Body of pancreas (tissue), 4 donors: ENCODE results near the gene UBQLN4. TPM values are rescaled to one million over a fixed set of nuclear protein-coding genes. Genes with fewer than 3 reads are reported as not detected.

Experiments
- ATAC-seq: fragments of 150-250 bp; one replicate; pipeline ENCODE4 v1.9.1; 2016
- DNase-seq, 4 donors: peaks; one replicate each; pipeline ENCODE4 v3.0.0-alpha.2; 2019
- H3K27ac ChIP-seq, 4 donors: fragments of 200-600 bp; sonication (generic); 1 replicate in 3 of 4; 2 replicates in 1 of 4; pipeline versions ENCODE4 v1.5.1 to v1.6.1; 2016 to 2019; ENCODE audit warnings: mild to moderate bottlenecking in 1 of 4, mixed read lengths in 1 of 4, moderate library complexity in 1 of 4
- H3K27me3 ChIP-seq, 2 donors: fragments of 200-600 bp; sonication (generic); one replicate each; pipeline ENCODE4 v1.6.0; 2016; ENCODE audit warnings: mild to moderate bottlenecking in 1 of 2
- H3K36me3 ChIP-seq, 2 donors: fragments of 200-600 bp; sonication (generic); replicated peaks in 1 of 2; 2 replicates each; pipeline ENCODE4 v1.5.1; 2016; ENCODE audit warnings: low read depth in 2 of 2; ENCODE audit not compliant: insufficient read depth in 1 of 2
- H3K4me1 ChIP-seq: fragments of 200-600 bp; sonication (generic); one replicate; pipeline ENCODE4 v1.6.0; 2016
- H3K4me3 ChIP-seq, 2 donors: fragments of 200-600 bp; sonication (generic); 1 replicate in 1 of 2; 2 replicates in 1 of 2; pipeline ENCODE4 v1.5.1; 2016 to 2019
- H3K9me3 ChIP-seq, 3 donors: fragments of 200-600 bp; sonication (generic); 1 replicate in 2 of 3; 2 replicates in 1 of 3; pipeline ENCODE4 v1.5.1; 2016
- POLR2A ChIP-seq, 3 donors: fragments of 450-650 bp; IDR thresholded peaks; one replicate each; pipeline ENCODE4 v1.6.1; 2016; ENCODE audit warnings: antibody characterized with exemption in 3 of 3, mild to moderate bottlenecking in 2 of 3
- WGBS, 2 donors: methylation state at CpG; one replicate each; pipeline ENCODE4 v1.1.5; 2017; 5-methylcytosine and 5-hydroxymethylcytosine counted together
- intact Hi-C: fragments of 100-400 bp; cut with DNase I; formaldehyde crosslinking; loops from one replicate; pipeline ENCODE4 v1.15.1; 2023
- total RNA-seq, 2 donors: library from RNA; depleted of rRNA; stranded (reverse); fragments of >200 nt; gene quantifications; one replicate each; pipeline ENCODE4 v1.1.0, GENCODE V29; 2016
- TF ChIP-seq, protein P1 (sequence below), 7 experiments: fragments of 450-650 bp in 4 of 7; fragments of 200-600 bp in 3 of 7; sonication (generic) in 3 of 7; IDR thresholded peaks; one replicate each; pipeline ENCODE4 v1.5.1; 2016 to 2019; ENCODE audit warnings: antibody characterized with exemption in 7 of 7

The UBQLN4 gene
- total RNA-seq, 2 donors from 2014 or later: 16.5 to 16.9 TPM

GRCh38 chr1:156081917-156082308, 28.3 kb upstream of the UBQLN4 start:
- Histone ChIP-seq H3K36me3 (no peaks in the 10 kb centered on the region), H3K4me1 (peaks cover 23% of the 10 kb centered on the region), H3K9me3 (no peaks in the 10 kb centered on the region), H3K27ac (no peak overlapping the region), H3K27me3 (no peaks in the 10 kb centered on the region), H3K4me3 (peak overlapping the region; percentile 50 to 93)
- WGBS, 2 donors: 0 to 4% methylated on average over 3 to 7 of the region's 10 CpGs
- TF ChIP-seq POLR2A (IDR thresholded peaks at IDR 0.05): no peak
- TF ChIP-seq, protein P1, sequence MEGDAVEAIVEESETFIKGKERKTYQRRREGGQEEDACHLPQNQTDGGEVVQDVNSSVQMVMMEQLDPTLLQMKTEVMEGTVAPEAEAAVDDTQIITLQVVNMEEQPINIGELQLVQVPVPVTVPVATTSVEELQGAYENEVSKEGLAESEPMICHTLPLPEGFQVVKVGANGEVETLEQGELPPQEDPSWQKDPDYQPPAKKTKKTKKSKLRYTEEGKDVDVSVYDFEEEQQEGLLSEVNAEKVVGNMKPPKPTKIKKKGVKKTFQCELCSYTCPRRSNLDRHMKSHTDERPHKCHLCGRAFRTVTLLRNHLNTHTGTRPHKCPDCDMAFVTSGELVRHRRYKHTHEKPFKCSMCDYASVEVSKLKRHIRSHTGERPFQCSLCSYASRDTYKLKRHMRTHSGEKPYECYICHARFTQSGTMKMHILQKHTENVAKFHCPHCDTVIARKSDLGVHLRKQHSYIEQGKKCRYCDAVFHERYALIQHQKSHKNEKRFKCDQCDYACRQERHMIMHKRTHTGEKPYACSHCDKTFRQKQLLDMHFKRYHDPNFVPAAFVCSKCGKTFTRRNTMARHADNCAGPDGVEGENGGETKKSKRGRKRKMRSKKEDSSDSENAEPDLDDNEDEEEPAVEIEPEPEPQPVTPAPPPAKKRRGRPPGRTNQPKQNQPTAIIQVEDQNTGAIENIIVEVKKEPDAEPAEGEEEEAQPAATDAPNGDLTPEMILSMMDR (IDR thresholded peaks at IDR 0.05): no peak
- intact Hi-C loops: no loop called here
- DNase-seq: no peak
- no peak for ATAC-seq

DNA sequence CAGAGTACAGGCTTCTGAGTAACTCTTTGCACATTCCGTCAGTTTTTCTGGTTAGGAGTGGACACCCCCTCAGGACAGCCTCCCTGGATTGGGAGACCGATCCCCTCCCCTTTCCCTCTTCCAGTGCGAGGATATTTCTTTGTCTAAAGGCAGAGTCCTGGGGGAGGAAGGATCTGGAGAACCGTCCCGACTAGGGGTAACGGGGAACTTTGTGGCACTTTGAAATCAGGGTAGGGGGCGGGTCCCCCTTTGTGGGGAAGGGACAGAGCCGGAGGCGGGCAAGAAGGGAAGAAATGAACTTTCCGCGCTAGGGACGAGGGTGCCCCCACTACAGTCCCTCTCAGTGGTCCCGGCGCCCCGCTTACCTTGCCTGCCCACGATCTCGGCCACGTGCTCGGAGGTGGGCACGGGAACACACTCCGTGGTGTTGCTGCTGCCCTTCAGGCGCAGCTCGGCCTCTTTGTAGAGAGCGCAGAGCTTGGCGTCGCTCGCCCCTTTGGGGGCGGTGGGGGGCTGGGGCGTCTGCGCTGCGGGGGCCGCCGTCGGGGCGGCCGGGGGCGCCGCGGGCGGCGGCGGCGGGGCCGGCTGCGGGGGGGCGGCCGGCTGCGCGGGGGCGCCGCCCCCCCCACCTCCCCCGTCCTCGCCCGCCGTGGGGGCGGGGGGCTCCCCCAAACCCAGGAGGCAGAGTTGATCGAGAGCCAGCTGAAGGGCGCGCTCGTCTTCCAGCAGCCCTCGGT, 27.8 kb upstream of the UBQLN4 start:
- H3K27me3 ChIP-seq: no peaks in the 10 kb centered on the region
- DNase-seq (no peak), ATAC-seq (no peak)
- H3K4me1 ChIP-seq: peaks cover 18% of the 10 kb centered on the region
- 18 to 32% methylated on average over 8 to 39 of the region's 61 CpGs for WGBS, 2 donors
- H3K9me3 ChIP-seq: no peaks in the 10 kb centered on the region
- no peak overlapping the region for H3K27ac ChIP-seq
- H3K4me3 ChIP-seq: no peak overlapping the region
- no peak for TF ChIP-seq POLR2A (IDR thresholded peaks at IDR 0.05)
- TF ChIP-seq, protein P1 (IDR thresholded peaks at IDR 0.05): no peak
- H3K36me3 ChIP-seq: no peaks in the 10 kb centered on the region
- intact Hi-C loops: no loop called here

GRCh38 chr1:156080863-156081179, 27.2 kb upstream of the UBQLN4 start:
- TF ChIP-seq, protein P1 (IDR thresholded peaks at IDR 0.05): no peak
- TF ChIP-seq POLR2A (IDR thresholded peaks at IDR 0.05): no peak
- H3K27ac ChIP-seq: no peak overlapping the region
- H3K27me3 ChIP-seq: no peaks in the 10 kb centered on the region
- H3K36me3 ChIP-seq: no peaks in the 10 kb centered on the region
- peaks cover 23% of the 10 kb centered on the region for H3K4me1 ChIP-seq
- DNase-seq (no peak), ATAC-seq (no peak)
- 59 to 80% methylated on average over 2 to 4 of the region's 4 CpGs for WGBS, 2 donors
- no peak overlapping the region for H3K4me3 ChIP-seq
- intact Hi-C loops: no loop called here
- no peaks in the 10 kb centered on the region for H3K9me3 ChIP-seq

DNA sequence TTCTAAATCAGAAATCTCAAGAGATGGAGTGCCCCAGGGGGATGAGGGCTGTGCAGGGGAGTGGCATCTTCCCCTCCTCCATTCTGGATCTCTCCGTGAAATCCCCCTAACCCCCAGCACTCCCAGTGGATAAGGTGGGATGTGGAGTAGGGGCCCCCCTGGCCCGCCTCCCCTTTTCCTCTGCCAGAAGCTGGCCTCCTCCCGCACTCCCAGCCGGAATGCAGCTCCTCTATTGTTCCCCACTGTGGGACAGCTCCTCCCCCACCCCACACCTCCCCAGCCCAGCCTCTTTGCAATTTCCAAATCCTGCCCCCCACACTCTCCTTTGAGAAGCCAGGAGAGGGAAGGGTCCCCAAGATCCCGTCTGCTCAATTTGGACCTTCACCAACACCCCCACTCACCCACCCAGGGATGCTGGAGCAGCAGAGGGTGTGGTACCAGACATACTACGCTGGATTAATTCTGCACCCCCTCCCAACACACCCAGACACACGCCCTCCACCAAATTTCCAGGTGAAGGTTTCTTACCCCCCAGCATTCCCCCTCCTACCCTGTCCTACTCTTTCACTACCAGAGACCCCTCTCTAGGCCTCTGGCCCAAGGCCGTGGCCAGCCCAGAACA, 26.8 kb upstream of the UBQLN4 start:
- 64 to 71% methylated on average over 7 to 8 of the region's 8 CpGs for WGBS, 2 donors
- Histone ChIP-seq H3K4me1 (peaks cover 28% of the 10 kb centered on the region), H3K36me3 (no peaks in the 10 kb centered on the region), H3K9me3 (no peaks in the 10 kb centered on the region), H3K27ac (no peak overlapping the region), H3K4me3 (no peak overlapping the region), H3K27me3 (no peaks in the 10 kb centered on the region)
- ATAC-seq (no peak), DNase-seq (no peak)
- TF ChIP-seq, protein P1 (IDR thresholded peaks at IDR 0.05): no peak
- no peak for TF ChIP-seq POLR2A (IDR thresholded peaks at IDR 0.05)
- intact Hi-C loops: no loop called here

GRCh38 chr1:156079762-156080161, 26.2 kb upstream of the UBQLN4 start:
- intact Hi-C loops: no loop called here

More at GRCh38 chr1:156079762-156080161, 26.2 kb upstream of the UBQLN4 start:
- Histone ChIP-seq H3K4me1 (peaks cover 30% of the 10 kb centered on the region), H3K36me3 (no peaks in the 10 kb centered on the region), H3K27me3 (no peaks in the 10 kb centered on the region), H3K27ac (no peak overlapping the region), H3K9me3 (no peaks in the 10 kb centered on the region), H3K4me3 (no peak overlapping the region)
- no peak for DNase-seq
- TF ChIP-seq, protein P1 (IDR thresholded peaks at IDR 0.05): no peak
- WGBS, 2 donors: 80 to 83% methylated on average over 5 of the region's 5 CpGs
- no peak for ATAC-seq
